Measurements from ENCODE around the gene TRPM3.

The TRPM3 gene

DNA sequence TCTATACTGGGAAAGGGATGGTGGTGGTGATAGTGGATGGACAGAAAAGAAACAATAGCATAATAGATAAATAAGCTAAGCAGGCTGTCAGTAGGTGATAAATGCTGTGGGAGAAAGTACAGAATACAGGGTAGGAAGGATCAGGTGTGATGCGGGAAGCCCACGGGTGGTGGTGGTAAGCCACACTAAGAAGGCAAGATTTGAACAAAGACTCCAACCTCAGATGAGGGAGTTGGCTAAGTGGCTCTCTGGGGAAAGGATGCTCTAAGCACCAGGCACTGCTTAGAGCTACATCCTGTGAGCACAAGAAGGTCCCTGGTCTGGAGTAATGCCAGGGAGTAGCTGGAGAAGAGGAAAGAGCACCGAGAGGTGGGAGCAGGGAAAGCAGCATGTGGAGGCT lies 555.4 kb downstream of the TRPM3 start:
- Mint-ChIP-seq H3K36me3 (ENCODE audit: low read depth) (no peaks in the 10 kb centered on the region), H3K9me3 (no peaks in the 10 kb centered on the region), H3K27me3 (ENCODE audit: low read depth) (peaks cover 4% of the 10 kb centered on the region), H3K4me3 (no peak overlapping the region), H3K4me1 (peaks cover 34% of the 10 kb centered on the region), H3K27ac (no peak overlapping the region)
- TF ChIP-seq, protein P1, sequence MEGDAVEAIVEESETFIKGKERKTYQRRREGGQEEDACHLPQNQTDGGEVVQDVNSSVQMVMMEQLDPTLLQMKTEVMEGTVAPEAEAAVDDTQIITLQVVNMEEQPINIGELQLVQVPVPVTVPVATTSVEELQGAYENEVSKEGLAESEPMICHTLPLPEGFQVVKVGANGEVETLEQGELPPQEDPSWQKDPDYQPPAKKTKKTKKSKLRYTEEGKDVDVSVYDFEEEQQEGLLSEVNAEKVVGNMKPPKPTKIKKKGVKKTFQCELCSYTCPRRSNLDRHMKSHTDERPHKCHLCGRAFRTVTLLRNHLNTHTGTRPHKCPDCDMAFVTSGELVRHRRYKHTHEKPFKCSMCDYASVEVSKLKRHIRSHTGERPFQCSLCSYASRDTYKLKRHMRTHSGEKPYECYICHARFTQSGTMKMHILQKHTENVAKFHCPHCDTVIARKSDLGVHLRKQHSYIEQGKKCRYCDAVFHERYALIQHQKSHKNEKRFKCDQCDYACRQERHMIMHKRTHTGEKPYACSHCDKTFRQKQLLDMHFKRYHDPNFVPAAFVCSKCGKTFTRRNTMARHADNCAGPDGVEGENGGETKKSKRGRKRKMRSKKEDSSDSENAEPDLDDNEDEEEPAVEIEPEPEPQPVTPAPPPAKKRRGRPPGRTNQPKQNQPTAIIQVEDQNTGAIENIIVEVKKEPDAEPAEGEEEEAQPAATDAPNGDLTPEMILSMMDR (IDR thresholded peaks at IDR 0.05; ENCODE audit: unreplicated experiment in 3 of 3) = no peak

DNA sequence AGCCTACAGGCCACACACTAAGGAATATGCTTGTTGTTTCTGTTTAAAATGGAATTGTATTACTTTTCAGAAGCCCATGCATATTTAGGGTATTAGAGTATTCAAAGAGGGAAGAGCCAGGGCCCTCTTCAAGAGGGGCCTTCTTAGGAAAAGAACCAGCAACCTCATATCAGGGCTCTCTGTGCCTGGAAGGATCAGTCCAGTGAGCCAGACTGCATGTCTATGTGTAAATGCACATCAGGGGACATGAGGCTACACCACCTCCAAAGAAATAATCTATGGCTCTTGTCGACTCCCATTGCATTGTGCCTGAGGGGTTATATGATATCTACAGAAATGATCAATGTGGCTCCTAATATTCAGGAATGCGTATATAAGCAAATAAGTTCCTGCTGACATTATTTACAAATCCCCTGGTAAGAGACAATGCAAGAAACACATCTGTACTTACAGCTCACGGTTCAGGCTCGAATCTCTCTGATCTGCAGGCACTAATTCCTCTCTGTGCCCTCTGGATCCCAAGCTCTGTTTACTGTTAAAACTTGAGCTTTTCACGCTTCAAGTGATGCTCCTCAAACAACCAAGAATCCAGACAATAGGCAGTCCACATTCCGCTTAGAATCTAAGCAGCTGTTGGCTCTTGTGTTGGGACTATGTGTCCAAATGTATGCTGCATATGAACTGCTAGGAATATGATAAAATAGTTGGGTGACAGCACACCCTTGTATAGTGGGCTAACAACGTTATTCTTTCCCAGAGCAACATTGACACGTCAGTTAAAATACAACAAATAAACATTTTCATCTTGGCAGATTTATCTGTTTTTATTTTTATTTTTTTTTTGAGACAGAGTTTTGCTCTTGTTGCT lies 556.7 kb downstream of the TRPM3 start:
- Mint-ChIP-seq H3K36me3 (ENCODE audit: low read depth) (no peaks in the 10 kb centered on the region), H3K27me3 (ENCODE audit: low read depth) (peaks cover 4% of the 10 kb centered on the region), H3K27ac (peak overlapping the region; percentile 13 to 36 (median 24)), H3K4me3 (no peak overlapping the region), H3K4me1 (peaks cover 43% of the 10 kb centered on the region), H3K9me3 (no peaks in the 10 kb centered on the region)
- TF ChIP-seq, protein P1 (IDR thresholded peaks at IDR 0.05; ENCODE audit: unreplicated experiment in 3 of 3) = no peak

DNA sequence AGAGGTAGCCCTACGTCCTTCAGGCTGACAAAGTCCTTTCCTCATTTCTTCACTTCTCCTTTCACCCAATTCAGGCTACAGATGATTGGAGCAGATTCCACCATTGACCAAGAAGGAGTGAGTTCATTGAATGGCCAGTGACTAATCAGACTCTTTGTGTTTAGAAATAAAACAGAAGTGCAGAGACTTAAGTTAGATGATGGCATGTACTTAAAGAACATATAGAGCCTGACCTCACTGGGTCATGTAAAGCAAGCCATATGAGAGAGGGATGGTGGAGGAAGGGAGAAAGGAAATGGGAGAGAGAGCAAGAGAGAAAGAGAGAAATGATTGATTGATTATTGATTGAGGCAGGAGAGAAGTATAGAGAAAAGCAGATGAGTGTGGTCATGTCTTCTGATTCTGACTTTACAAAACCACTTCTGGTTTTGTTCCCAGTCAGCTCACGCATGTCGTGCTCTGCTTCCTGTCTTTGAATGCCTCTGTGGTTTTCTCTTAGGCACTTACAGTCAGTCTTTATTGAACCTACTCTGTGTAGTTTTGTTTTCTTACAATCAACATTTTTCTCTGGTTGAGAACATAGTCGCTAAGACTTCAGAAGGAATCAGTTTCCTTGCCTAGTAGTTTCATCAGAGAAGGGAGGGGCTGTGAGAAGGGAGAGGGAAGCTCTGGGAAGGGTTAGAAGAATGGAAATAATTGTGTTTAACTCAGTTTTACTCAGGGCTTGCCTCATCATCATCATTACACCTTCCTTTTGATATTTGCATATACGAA lies 557.8 kb downstream of the TRPM3 start:
- H3K9me3 Mint-ChIP-seq = no peaks in the 10 kb centered on the region
- no peak overlapping the region for H3K4me3 Mint-ChIP-seq

DNA sequence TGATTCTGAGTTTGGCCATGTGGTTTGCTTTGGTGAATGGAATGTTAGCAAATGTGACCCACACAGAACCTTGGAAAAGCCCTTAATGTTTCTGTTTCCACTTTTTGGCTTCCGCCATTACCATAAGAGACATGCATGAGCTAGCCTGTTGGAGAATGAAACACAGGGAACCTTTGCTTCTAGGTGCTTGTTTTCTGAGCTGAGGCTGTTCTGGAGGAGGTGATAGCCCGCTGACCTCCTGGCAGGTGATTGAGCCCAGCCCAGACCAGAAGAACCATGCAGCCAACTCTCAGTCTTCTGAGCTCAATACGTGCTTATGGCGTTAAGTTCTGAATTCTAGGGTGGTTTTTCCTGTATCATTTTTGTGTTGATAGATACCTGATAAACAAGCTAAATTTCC lies 558.4 kb downstream of the TRPM3 start:
- H3K36me3 Mint-ChIP-seq (ENCODE audit: low read depth) = no peaks in the 10 kb centered on the region
- no peak overlapping the region for H3K4me3 Mint-ChIP-seq
- H3K27ac Mint-ChIP-seq = no peak overlapping the region
- peaks cover 4% of the 10 kb centered on the region for H3K27me3 Mint-ChIP-seq (ENCODE audit: low read depth)
- peaks cover 43% of the 10 kb centered on the region for H3K4me1 Mint-ChIP-seq
- TF ChIP-seq, protein P1 (IDR thresholded peaks at IDR 0.05; ENCODE audit: unreplicated experiment in 3 of 3) = no peak
- H3K9me3 Mint-ChIP-seq = no peaks in the 10 kb centered on the region

More for the DNA sequence above, 557.8 kb downstream of the TRPM3 start:
- Mint-ChIP-seq H3K27me3 (ENCODE audit: low read depth) (peaks cover 4% of the 10 kb centered on the region), H3K4me1 (peaks cover 43% of the 10 kb centered on the region), H3K27ac (peak overlapping the region in 1 of 3 experiments; percentile 24), H3K36me3 (ENCODE audit: low read depth) (no peaks in the 10 kb centered on the region)
- TF ChIP-seq, protein P1 (IDR thresholded peaks at IDR 0.05; ENCODE audit: unreplicated experiment in 3 of 3) = no peak

DNA sequence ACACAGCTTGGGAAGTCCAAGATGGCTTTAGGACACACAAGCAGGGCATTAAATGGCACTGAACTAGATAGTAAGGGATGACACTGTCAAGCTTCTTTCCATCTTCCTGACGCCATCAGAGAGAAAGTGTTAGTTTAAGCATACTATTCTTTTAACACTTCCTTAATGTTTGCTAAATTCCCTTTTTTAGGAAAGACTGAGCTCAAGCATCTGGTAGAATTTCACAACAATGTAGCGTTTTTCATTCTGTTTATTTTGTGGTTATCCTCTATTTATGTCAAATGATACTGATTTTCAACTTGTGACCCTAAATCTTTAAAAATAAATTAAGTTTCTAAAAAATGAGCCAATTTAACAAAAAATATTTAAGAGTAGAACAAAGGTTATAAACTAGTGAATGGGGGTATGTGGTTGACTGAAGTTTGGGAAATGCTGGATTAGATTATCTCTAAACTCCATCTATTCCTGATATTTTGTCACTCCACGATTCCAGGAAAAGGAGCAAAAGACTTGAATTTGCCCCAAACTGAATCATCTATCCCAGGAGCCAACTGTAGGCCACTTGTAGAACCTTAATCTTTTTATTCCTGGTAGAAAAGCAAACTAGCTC lies 559.5 kb downstream of the TRPM3 start:
- Mint-ChIP-seq H3K27me3 (ENCODE audit: low read depth) (peaks cover 4% of the 10 kb centered on the region), H3K4me1 (peaks cover 41% of the 10 kb centered on the region), H3K9me3 (no peaks in the 10 kb centered on the region), H3K4me3 (no peak overlapping the region), H3K36me3 (ENCODE audit: low read depth) (no peaks in the 10 kb centered on the region), H3K27ac (no peak overlapping the region)
- TF ChIP-seq, protein P1 (IDR thresholded peaks at IDR 0.05; ENCODE audit: unreplicated experiment in 3 of 3) = no peak

Data from nephron (organoid).